Ascending aorta (tissue), 2 donors: Measurements from ENCODE around the gene HMG20A. TPM values are rescaled to one million over a fixed set of nuclear protein-coding genes. Genes with fewer than 3 reads are reported as not detected.

Experiments used
- DNase-seq, 2 donors: peaks; one replicate each; pipeline ENCODE4 v3.0.0-alpha.2; 2019; ENCODE audit warnings: low spot score in 2 of 2
- H3K27ac ChIP-seq, 2 donors: fragments of 200-600 bp; sonication (generic); one replicate each; pipeline ENCODE4 v1.5.1; 2016 to 2017; ENCODE audit warnings: mild to moderate bottlenecking in 1 of 2
- H3K27me3 ChIP-seq: fragments of 200-600 bp; sonication (generic); one replicate; pipeline ENCODE4 v1.5.1; 2017
- H3K36me3 ChIP-seq, 2 donors: fragments of 200-600 bp; sonication (generic); one replicate each; pipeline ENCODE4 v1.5.1; 2016
- H3K4me1 ChIP-seq, 2 donors: fragments of 200-600 bp; sonication (generic); one replicate each; pipeline ENCODE4 v1.5.1; 2016 to 2017; ENCODE audit warnings: mild to moderate bottlenecking in 1 of 2
- H3K4me3 ChIP-seq, 2 donors: fragments of 200-600 bp; sonication (generic); one replicate each; pipeline ENCODE4 v1.5.1; 2016 to 2017; ENCODE audit warnings: mild to moderate bottlenecking in 1 of 2
- H3K9me3 ChIP-seq, 2 donors: fragments of 200-600 bp; sonication (generic); one replicate each; pipeline ENCODE4 v1.5.1; 2016
- CTCF ChIP-seq, 3 experiments: fragments of 200-600 bp in 2 of 3; fragments of 450-650 bp in 1 of 3; sonication (generic) in 2 of 3; IDR thresholded peaks; one replicate each; pipeline ENCODE4 v1.5.1; 2016 to 2019; ENCODE audit warnings: antibody characterized with exemption in 3 of 3, mild to moderate bottlenecking in 1 of 3, moderate library complexity in 1 of 3
- intact Hi-C: fragments of 100-400 bp; cut with DNase I; formaldehyde crosslinking; loops from one replicate; pipeline ENCODE4 v1.15.1; 2023
- total RNA-seq: library from RNA; depleted of rRNA; stranded (reverse); fragments of >200 nt; gene quantifications from one replicate; pipeline ENCODE4 v1.1.0, GENCODE V29; 2016

HMG20A gene
- total RNA-seq, 1 donor from 2014 or later: 17.7 TPM

GRCh38 chr15:77532846-77533245 is 112.2 kb downstream of the HMG20A start:
- Histone ChIP-seq H3K27me3 (no peaks in the 10 kb centered on the region), H3K36me3 (no peaks in the 10 kb centered on the region), H3K9me3 (no peaks in the 10 kb centered on the region), H3K4me1 (no peaks in the 10 kb centered on the region), H3K4me3 (no peak overlapping the region), H3K27ac (no peak overlapping the region)
- DNase-seq: no peak
- TF ChIP-seq CTCF (IDR thresholded peaks at IDR 0.05): no peak
- intact Hi-C loops: no loop called here

GRCh38 chr15:77533578-77534430 is 113.1 kb downstream of the HMG20A start:
- Histone ChIP-seq H3K4me1 (no peaks in the 10 kb centered on the region), H3K27me3 (no peaks in the 10 kb centered on the region), H3K27ac (no peak overlapping the region), H3K4me3 (no peak overlapping the region), H3K9me3 (no peaks in the 10 kb centered on the region), H3K36me3 (no peaks in the 10 kb centered on the region)
- no peak for DNase-seq
- intact Hi-C loops: no loop called here
- no peak for TF ChIP-seq CTCF (IDR thresholded peaks at IDR 0.05)

Other genes with a start within 250 kb of the HMG20A start
- gene PEAK1, start 784 bp upstream of the HMG20A start, total RNA-seq: 53.7 TPM
- gene LINGO1, start 212.0 kb downstream of the HMG20A start, total RNA-seq: 18.3 TPM